ENCODE data around the gene INCA1. TPM values are rescaled to one million over a fixed set of nuclear protein-coding genes. Genes with fewer than 3 reads are reported as not detected.

The INCA1 gene
- total RNA-seq, 1 donor from 2014 or later: 2.9 TPM

Other genes starting within 250 kb of the INCA1 start
- gene TM4SF5, start 225.6 kb downstream of the INCA1 start, total RNA-seq (ENCODE audit: insufficient read depth, low replicate concordance): not detected
- gene VMO1, start 211.2 kb downstream of the INCA1 start, total RNA-seq (ENCODE audit: insufficient read depth, low replicate concordance): not detected
- gene GLTPD2, start 208.6 kb downstream of the INCA1 start, total RNA-seq (ENCODE audit: insufficient read depth, low replicate concordance): not detected
- 32.7 TPM for gene PSMB6, start 201.4 kb downstream of the INCA1 start, total RNA-seq (ENCODE audit: insufficient read depth, low replicate concordance)
- 16.6 TPM for gene PLD2, start 190.4 kb downstream of the INCA1 start, total RNA-seq (ENCODE audit: insufficient read depth, low replicate concordance)
- gene MINK1, start 164.2 kb downstream of the INCA1 start, total RNA-seq (ENCODE audit: insufficient read depth, low replicate concordance): 10.1 TPM
- gene C17orf107, start 98.0 kb downstream of the INCA1 start, total RNA-seq (ENCODE audit: insufficient read depth, low replicate concordance): 11.3 TPM
- not detected for gene CHRNE, start 94.4 kb downstream of the INCA1 start, total RNA-seq (ENCODE audit: insufficient read depth, low replicate concordance)
- gene GP1BA, start 65.2 kb downstream of the INCA1 start, total RNA-seq (ENCODE audit: insufficient read depth, low replicate concordance): 0.72 TPM
- gene SLC25A11, start 57.5 kb downstream of the INCA1 start, total RNA-seq (ENCODE audit: insufficient read depth, low replicate concordance): 28.9 TPM
- 10.8 TPM for gene RNF167, start 57.3 kb downstream of the INCA1 start, total RNA-seq (ENCODE audit: insufficient read depth, low replicate concordance)
- 339 TPM for gene PFN1, start 49.0 kb downstream of the INCA1 start, total RNA-seq (ENCODE audit: insufficient read depth, low replicate concordance)
- 12.0 TPM for gene ENO3, start 46.4 kb downstream of the INCA1 start, total RNA-seq (ENCODE audit: insufficient read depth, low replicate concordance)
- gene SPAG7, start 29.7 kb downstream of the INCA1 start, total RNA-seq (ENCODE audit: insufficient read depth, low replicate concordance): 40.2 TPM
- 1.7 TPM for gene CAMTA2, start 9.8 kb downstream of the INCA1 start, total RNA-seq (ENCODE audit: insufficient read depth, low replicate concordance)
- 35.6 TPM for gene KIF1C, start 428 bp upstream of the INCA1 start, total RNA-seq (ENCODE audit: insufficient read depth, low replicate concordance)
- 1.4 TPM for gene SLC52A1, start 37.9 kb upstream of the INCA1 start, total RNA-seq (ENCODE audit: insufficient read depth, low replicate concordance)
- 7.0 TPM for gene ZFP3, start 80.9 kb upstream of the INCA1 start, total RNA-seq (ENCODE audit: insufficient read depth, low replicate concordance)
- gene ZNF232, start 114.4 kb upstream of the INCA1 start, total RNA-seq (ENCODE audit: insufficient read depth, low replicate concordance): 4.1 TPM
- 1.9 TPM for gene USP6, start 118.5 kb upstream of the INCA1 start, total RNA-seq (ENCODE audit: insufficient read depth, low replicate concordance)
- 29.1 TPM for gene ZNF594, start 194.3 kb upstream of the INCA1 start, total RNA-seq (ENCODE audit: insufficient read depth, low replicate concordance)
- gene SCIMP, start 237.3 kb upstream of the INCA1 start, total RNA-seq (ENCODE audit: insufficient read depth, low replicate concordance): 0.72 TPM

Data from umbilical cord (tissue), 1 donor.